Measurements from ENCODE around the gene EXD3. TPM values are rescaled to one million over a fixed set of nuclear protein-coding genes. Genes with fewer than 3 reads are reported as not detected.

The EXD3 gene
- total and polyA plus RNA-seq, 2 of the 13 experiments (the other 11 are each of a cell fraction or from before 2014, with no cell fraction given): 2.7 to 4.8 TPM

DNA sequence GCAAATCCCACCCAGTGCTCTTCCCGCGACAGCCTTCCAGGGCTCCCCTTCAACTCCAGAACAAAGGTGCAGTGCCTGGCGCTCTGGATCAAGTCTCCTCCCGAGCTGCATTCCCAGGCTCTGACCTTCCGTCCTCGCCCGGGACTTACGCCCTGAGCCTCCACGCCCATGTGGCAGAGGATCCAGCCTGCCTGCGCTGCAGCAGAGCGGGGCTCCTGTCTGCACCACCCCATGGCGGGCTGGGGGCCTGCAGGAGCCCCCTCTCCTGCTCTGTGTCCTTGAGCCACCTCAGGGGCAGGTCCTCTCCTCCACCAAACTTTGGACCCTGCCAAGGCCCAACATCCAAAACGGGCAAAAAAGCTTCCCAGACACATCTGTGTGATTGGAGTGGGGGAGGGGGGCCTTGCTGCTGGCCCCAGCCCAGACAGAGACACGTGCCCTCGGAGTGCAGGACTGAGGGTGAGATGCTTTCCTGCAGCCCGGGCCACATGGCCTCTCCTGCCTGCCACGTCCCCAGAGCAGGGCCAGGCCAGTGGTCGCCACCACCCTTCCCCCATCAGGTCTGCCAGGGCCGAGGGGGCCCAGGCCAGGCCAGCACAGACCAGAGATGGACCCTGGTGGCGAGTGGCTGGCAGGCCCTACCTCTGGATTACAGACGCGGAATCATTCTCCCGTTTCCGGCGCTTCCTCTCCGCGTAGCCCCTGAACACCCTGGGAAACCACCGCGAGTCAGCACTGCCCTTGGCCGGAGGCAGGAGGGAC is 31.8 kb upstream of the EXD3 start (continued):
- TF ChIP-seq, protein P1, sequence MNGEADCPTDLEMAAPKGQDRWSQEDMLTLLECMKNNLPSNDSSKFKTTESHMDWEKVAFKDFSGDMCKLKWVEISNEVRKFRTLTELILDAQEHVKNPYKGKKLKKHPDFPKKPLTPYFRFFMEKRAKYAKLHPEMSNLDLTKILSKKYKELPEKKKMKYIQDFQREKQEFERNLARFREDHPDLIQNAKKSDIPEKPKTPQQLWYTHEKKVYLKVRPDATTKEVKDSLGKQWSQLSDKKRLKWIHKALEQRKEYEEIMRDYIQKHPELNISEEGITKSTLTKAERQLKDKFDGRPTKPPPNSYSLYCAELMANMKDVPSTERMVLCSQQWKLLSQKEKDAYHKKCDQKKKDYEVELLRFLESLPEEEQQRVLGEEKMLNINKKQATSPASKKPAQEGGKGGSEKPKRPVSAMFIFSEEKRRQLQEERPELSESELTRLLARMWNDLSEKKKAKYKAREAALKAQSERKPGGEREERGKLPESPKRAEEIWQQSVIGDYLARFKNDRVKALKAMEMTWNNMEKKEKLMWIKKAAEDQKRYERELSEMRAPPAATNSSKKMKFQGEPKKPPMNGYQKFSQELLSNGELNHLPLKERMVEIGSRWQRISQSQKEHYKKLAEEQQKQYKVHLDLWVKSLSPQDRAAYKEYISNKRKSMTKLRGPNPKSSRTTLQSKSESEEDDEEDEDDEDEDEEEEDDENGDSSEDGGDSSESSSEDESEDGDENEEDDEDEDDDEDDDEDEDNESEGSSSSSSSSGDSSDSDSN (CRISPR knock-in tag; IDR thresholded peaks at IDR 0.05): peak; percentile 89
- TF ChIP-seq ZKSCAN8 (CRISPR knock-in tag; IDR thresholded peaks at IDR 0.05; ENCODE audit: borderline replicate concordance): peak; percentile 44; the same call in 1 of the 2 replicates
- TF ChIP-seq RAD21 (CRISPR knock-in tag; IDR thresholded peaks at IDR 0.05): no peak; the same call in none of the 2 replicates
- TF ChIP-seq, protein P2, sequence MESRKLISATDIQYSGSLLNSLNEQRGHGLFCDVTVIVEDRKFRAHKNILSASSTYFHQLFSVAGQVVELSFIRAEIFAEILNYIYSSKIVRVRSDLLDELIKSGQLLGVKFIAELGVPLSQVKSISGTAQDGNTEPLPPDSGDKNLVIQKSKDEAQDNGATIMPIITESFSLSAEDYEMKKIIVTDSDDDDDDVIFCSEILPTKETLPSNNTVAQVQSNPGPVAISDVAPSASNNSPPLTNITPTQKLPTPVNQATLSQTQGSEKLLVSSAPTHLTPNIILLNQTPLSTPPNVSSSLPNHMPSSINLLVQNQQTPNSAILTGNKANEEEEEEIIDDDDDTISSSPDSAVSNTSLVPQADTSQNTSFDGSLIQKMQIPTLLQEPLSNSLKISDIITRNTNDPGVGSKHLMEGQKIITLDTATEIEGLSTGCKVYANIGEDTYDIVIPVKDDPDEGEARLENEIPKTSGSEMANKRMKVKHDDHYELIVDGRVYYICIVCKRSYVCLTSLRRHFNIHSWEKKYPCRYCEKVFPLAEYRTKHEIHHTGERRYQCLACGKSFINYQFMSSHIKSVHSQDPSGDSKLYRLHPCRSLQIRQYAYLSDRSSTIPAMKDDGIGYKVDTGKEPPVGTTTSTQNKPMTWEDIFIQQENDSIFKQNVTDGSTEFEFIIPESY (CRISPR knock-in tag; IDR thresholded peaks at IDR 0.05): peak; percentile 90
- TF ChIP-seq CHD4 (IDR thresholded peaks at IDR 0.05; ENCODE audit: borderline replicate concordance, low read length): no peak
- TF ChIP-seq CREM (IDR thresholded peaks at IDR 0.05): peak; percentile 48; the same call in 1 of the 2 replicates
- TF ChIP-seq CREM (CRISPR knock-in tag; IDR thresholded peaks at IDR 0.05): no peak
- TF ChIP-seq, protein P3, sequence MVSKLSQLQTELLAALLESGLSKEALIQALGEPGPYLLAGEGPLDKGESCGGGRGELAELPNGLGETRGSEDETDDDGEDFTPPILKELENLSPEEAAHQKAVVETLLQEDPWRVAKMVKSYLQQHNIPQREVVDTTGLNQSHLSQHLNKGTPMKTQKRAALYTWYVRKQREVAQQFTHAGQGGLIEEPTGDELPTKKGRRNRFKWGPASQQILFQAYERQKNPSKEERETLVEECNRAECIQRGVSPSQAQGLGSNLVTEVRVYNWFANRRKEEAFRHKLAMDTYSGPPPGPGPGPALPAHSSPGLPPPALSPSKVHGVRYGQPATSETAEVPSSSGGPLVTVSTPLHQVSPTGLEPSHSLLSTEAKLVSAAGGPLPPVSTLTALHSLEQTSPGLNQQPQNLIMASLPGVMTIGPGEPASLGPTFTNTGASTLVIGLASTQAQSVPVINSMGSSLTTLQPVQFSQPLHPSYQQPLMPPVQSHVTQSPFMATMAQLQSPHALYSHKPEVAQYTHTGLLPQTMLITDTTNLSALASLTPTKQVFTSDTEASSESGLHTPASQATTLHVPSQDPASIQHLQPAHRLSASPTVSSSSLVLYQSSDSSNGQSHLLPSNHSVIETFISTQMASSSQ (IDR thresholded peaks at IDR 0.05; ENCODE audit: low read depth): no peak
- TF ChIP-seq, protein P3 (CRISPR knock-in tag; IDR thresholded peaks at IDR 0.05; ENCODE audit: borderline replicate concordance): peak; percentile 68
- peak; percentile 96 for TF ChIP-seq RXRA (CRISPR knock-in tag; IDR thresholded peaks at IDR 0.05)
- TF ChIP-seq, protein P4, sequence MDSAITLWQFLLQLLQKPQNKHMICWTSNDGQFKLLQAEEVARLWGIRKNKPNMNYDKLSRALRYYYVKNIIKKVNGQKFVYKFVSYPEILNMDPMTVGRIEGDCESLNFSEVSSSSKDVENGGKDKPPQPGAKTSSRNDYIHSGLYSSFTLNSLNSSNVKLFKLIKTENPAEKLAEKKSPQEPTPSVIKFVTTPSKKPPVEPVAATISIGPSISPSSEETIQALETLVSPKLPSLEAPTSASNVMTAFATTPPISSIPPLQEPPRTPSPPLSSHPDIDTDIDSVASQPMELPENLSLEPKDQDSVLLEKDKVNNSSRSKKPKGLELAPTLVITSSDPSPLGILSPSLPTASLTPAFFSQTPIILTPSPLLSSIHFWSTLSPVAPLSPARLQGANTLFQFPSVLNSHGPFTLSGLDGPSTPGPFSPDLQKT (CRISPR knock-in tag; IDR thresholded peaks at IDR 0.05; ENCODE audit: borderline replicate concordance): no peak
- TF ChIP-seq ZNF605 (CRISPR knock-in tag; IDR thresholded peaks at IDR 0.05): peak; percentile 87
- TF ChIP-seq TBL1XR1 (IDR thresholded peaks at IDR 0.05; ENCODE audit: borderline replicate concordance, low read length, partially characterized antibody): peak; percentile 48
- TF ChIP-seq ARID2 (CRISPR knock-in tag; IDR thresholded peaks at IDR 0.05; ENCODE audit: borderline replicate concordance): peak; percentile 84; the same call in 1 of the 2 replicates
- peak; percentile 73; the same call in 1 of the 2 replicates for TF ChIP-seq ZNF343 (CRISPR knock-in tag; IDR thresholded peaks at IDR 0.05)
- no peak for TF ChIP-seq IKZF4 (CRISPR knock-in tag; IDR thresholded peaks at IDR 0.05; ENCODE audit: borderline replicate concordance, low read depth, not compliant biosample characterization)
